Fibroblast of skin of right quadriceps (primary cell): ENCODE measurements around the gene CHRM4.

Experiments used
- DNase-seq: peaks from one replicate; pipeline ENCODE4 v3.0.0-alpha.2; 2013

Gene CHRM4

DNA sequence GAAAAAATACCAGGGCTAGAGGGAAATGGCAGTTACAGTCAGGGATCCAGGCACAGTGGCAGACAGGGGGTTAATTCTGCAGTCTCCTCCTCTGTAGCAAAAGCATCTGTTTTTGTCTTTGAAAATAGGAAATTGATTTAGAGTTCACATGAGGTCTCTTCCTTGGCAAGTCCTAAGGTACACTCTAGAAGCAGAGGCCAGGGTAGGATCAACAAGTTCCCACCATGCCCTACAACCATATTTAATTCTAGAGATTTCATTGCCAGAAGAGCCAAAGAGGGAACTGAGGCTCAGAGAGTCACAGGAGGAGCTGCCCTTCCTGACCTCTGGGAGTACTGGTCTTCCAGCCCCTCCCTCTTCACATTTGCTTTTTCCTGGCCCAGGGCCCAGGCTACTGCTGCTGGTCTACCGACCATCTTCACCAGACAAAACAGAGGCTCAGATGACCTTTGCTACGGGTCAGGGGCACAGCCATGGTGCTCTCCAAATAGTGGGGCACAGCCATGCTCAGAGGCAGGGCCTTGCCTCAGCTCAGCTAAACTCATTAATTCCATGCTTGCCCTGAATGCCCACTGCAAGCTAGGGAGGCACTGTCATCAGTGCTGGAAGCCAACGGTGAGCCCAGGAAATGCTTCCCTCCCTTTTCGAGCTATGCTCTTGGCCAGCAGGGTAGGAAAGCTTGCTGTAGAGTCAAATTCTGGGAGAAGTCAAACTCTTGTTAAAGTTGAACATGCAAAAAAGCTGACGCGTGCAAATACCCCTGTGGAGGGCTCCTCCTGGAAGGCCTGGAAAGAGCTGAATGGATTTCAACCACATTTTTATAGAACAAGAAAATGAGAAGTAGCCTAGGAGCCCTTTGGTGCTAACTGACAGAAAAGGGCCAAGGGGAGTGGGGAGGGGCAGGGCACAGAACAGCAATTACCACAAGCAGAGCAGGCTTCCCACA lies 11.7 kb upstream of the CHRM4 start:
- DNase-seq = no peak

DNA sequence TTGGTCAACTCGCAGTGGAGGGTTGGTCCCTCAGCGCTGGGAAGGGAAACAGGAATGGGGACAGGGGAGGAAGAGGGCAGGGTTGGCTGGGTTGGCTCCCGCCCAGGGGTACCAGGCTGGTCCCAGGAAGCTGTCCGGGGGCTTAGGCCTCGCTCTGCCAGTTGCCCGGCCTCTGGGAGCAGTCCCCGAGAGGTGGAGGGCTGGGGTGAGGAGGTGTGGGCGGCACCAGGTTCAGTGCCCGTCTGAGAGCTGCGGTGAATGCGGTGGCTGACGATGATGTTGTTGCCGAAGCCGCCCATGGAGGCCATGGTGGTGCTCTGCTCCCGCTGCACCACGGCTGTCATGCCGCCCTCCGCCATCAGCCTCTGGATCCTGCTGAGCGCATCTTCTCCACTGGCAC lies 6.0 kb upstream of the CHRM4 start:
- DNase-seq = no peak

DNA sequence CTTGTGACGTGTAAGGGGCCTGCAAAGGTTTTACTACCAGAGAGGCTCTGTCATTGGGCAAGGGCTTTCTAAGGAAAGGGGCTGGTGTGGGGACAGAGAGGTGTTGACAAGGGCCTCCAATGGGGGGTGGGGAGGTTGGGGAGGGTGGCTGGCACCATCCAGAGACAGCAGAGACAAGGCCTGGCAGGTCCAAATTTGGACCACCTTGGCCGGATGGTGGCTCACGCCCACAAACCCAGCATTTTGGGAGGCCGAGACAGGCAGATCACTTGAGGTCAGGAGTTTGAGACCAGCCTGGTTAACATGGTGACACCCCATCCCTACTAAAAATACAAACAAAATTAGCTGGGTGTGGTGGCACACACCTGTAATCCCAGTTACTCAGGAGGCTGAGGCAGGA lies 2.2 kb upstream of the CHRM4 start:
- DNase-seq = no peak

DNA sequence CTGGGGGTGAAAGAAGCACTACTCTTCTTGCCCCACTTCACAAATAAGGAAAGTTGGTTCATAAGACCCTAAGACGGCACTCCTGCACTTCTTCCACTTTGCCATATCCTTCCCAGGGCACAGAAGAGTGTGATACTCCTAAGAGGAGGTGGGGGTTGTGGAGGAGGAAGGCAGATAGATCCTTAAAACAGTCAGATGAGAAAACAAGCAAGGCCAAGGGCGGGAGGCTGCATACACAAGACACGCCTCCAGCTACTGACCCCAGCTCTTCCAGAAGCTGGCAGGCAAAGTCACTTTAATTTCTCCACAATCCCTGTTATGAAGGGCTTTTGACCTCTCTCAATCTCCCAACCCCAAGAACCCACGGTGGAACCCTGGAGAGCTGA lies 1.6 kb upstream of the CHRM4 start:
- no peak for DNase-seq

DNA sequence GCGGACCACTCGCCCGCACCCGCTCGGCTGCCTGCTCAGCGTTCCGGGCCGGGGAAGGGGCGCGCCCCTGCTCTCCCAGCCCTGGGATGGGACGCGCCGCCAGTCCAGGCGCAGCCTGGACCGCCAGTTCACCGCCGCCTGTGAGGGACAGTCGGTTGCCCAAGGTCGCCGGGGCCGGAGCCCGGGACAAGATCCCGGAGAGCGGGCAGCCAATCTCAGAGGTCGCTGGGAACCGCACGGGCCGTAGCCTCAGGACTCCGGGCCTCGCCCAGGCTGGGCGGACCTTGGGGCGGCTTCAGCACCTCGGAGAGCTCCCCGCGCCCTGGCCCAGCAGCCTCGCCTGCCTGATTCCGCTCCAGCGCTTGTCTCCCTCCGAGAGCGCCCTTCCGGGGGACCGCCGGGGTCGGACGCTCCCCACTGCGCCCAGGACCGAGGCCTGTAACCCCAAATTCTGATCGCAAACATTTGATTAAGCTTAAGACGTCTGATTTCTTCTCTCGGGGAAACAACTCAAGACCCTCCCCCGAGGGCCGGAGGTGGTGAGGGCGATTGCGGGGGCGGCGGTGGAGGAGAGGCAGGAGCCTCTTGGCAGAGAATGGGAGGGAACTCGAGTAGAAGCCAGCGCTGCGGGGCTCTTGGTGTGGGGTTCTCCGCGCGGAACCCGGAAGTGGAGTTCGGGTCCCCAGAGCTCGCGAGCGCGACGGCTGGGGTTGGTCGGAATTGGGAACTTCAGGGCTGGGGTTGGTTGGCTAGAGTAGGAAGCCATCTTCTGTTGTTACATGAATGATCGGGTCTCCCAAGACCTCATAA lies 1.1 kb upstream of the CHRM4 start:
- peak; percentile 69 for DNase-seq

DNA sequence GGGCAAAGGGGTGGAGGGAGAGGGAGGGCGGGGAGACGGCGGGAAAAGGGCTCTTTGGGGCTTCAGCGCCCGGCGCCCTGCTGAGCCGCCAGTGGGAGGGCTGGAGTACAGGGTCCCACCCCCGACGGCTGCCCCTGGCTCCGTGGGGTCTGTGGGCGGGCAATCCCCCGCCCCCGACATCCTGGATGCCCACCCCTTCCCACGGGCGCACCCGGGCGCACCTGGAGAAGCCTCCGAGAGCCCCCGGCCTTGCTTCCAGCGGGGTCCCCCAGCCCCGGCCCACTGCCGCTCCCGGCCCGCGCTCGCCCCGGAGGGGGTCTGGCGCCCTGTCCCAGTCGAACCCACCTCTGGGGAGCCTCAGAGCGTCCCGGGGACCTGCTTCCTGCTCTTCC lies 394 bp downstream of the CHRM4 start:
- DNase-seq = no peak

DNA sequence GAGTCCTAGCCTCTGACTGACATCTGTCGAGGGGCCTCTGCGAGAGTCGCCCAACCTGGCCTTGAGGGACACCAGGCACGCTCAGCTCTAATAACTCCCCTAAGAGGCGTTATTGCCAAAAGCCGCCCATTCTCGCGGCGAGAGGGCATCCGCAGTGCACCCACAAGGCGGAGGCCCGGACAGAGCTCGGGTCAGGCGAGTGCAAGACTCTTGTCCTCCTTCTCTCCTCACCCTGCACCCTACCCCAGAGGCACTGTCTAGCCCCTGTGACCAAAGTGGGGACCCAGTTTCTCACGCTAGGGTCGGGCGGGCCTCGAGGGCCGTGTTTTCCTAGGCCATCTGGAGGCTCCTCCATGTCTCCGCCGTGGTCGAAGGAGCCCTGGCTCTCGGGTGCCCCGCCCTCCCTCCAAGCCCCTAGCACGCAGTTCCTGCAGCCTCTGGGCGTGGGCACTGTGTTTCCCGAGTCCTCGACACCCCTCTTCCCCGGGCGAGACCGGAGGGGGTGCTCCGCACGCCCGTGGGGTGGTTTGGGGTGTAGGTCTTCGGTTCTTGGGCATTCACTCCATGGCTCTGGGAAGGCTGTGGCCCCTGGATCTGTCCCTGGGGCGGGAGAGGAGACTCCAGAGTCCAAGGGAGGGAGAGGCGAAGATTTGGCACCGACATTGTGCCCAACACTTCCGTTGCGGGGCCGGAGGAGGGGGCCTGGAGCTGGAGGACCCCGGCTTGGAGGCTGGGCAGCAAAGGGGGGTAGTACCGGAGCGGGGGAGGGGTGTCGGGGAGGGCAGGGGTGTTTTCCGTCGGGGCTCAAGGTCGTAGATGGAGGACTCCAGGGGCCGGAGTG lies 1.0 kb downstream of the CHRM4 start:
- no peak for DNase-seq

DNA sequence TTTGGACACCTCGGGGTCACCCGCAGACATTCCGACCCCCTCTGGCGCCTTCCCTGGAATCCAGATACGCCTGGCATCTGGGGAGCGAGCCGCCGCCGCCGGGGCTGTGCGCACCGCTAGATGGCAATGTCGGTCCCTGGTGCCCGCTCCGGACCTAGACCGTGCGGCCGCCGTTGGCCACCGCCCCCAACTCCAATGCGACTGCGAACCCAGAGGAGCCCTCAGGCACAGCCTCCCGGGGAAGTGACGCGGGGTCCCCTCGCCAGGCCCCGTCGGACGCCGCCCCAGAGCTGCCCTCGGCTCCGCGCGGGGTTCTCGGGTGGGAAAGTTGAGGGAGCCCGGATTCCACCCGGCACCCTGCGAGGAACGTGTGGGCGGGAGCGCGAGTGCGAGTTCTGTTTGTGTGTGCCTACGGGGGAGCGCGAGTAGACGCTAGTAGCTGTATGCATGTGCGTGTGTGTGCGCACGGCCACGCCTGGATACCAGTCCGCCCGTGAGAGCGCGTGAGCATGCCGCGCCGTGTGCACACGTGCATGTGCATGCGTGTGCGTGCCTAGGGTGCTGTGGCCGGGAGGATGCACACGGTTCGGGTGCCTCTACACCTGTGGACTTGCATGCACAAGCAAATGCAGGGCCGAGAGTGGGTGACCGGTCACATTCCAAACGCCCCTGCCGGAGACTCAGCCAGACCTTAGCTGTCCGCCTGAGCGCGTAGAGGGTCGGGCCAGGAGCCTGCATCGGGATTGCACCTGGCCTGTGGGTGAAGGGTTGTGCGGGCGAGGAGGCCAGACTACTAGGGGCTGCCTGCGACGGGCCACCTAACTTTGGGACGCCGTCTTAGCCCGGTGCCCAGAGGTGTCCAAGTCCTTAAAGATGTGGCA lies 1.9 kb downstream of the CHRM4 start:
- DNase-seq = peak; percentile 53

DNA sequence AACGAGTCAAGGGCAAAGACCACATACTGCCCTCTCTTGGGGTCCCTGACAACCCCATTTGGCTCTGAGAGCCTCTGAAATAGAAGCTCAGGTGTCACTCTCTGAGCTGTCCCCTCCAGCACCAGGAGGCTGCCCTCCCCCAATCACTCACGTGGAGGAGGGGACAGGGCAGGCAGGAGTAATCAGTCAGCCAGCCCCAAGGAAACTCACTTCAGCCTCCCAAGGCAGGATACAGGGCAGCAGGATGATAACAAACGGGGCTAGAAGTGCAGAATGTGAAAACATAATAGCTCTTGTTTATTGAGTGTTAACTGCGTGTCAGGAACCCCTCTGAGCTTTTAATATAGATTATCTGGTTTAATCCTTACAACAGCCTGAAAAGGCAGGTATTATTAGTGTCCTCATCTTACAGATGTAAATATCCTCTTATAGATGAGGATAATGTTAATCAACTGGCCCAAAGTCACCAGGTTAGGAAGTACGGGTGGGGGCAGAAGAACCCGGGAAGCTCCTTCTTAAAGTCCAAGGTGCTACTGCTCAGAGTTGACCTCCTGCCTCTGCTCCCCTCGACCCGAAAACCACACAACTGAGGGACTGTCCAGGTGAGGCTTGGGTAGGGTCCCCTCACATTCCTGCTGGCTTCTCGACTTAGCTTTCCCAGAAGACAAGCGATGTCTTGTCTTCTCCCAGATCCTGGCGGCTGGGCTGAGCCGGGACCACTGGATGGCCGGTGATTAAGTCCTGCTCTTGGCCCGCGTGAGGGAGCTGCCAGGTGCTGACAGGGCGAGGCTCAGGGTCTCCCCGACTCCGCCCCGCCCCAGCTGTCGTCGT lies 2.7 kb downstream of the CHRM4 start:
- DNase-seq = no peak

DNA sequence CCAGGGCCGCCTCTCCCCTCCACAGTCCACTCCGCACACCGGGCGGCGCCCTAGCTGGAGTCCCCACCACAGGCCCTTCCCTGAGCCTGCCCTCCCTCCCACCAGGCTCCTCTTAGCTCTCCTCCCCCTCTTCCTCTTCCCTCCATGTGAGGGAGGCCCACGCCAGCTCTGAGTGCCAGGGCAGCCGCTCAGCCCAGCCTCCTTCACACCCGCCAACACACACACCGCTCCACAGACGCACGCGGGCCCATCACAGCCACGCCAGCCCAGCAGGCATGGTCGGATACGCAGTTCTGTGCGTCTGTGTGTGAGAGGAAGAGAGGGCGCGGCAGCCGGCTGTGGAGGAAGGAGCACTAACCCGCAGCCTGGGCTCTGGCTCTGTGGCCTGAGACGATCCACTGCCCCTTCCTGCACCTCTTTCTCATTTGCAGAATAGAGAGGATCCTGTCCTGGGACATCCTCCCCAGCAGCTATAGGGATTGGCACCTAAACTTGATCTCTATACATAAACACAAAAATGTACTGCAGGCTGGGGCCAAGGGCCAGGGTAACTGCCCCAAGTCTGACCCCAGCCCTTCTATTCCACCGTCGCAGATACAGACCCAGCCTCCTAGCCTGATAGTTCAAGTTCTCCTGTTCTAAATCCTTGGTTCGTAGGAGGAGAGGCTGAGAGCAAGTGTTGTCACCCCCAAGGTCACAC lies 3.5 kb downstream of the CHRM4 start:
- no peak for DNase-seq

DNA sequence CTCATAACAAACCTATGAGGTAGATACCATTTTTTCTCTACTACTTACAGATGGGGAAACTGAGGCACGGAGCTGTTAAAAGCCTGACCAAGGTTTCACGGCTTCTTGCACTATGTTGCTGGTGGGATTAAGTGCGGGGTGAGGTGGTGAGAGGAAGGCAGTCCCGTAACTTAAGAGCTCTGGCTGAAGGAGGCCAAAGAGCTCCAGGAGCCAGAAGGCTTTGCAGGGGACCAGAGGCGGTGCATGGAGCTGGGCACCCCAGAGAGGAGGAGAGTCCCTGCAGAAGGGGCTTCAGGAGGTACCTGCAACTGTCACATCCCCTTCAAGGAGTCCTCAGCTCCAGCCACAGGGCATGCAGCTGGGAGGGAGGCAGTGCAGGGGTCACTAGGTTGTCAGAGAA lies 4.1 kb downstream of the CHRM4 start:
- no peak for DNase-seq

DNA sequence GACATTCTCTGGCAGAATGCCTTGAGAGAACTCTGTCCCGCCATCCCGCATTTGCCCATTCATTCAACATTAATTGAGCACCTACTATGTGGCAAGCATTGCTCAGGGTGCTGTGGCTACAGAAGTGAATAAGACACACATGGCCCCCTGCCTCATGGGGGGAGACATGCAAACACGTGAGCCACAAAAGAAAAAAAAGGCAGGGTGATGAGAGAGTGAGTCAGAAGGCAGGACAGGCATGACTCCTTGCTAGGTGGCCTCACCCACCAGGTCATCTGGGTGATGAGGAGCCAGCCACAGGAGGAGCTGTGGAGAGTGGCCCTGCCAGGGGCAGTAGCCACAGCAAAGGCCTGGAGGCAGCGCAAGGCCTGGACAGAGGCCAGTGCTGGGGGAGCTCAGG lies 4.9 kb downstream of the CHRM4 start:
- DNase-seq = no peak

DNA sequence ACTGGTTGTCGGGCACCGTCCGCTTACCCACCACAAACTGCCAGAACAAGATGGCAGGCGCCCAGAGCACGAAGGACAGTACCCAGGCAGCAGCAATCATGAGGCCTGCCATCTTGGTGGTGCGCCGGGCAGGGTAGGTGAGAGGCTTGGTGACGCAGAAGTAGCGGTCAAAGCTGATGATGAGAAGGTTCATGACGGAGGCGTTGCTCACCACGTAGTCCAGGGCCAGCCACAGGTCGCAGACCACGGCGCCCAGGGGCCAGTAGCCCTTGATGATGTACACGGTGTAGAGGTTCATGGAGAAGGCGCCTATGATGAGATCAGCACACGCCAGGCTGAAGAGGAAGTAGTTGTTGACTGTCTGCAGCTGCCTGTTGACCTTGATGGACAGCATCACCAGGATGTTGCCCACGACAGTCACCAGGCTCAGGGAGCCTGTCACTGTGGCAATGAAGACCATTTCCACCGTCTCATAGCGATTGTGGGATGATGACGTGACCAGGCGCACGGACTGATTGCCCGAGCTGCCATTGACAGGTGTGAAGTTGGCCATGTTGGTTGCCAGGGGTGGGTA lies 5.5 kb downstream of the CHRM4 start:
- DNase-seq = no peak

DNA sequence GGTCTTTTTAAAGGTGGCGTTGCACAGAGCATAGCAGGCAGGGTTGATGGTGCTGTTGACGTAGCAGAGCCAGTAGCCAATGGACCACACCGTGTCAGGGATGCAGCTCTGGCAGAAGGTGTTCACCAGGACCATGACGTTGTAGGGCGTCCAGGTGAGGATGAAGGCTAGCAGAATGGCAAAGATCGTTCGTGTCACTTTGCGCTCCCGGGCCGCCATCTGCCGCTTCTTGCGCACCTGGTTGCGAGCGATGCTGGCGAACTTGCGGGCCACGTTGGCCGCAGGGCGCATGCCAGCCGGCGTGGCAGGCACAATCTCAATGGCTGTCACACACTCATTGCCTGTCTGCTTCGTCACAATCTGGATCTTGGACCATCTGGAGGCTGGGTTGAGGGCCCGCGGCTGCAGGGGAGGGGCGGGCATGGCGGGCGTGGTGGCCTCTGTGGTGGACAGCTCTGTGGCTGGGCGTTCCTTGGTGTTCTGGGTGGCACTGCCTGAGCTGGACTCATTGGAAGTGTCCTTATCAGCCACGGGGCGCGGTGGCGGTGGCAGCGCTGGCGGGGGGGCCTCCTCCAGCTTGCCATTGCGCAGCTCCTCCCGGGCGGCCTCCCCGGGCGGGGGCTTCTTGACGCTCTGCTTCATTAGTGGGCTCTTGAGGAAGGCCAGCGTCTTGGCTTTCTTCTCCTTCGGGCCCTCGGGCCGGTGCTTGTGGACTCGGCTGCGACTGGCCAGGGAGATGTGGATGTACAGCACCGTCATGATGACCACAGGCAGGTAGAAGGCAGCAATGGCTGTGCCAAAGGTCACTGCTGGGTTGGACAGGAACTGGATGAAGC lies 6.2 kb downstream of the CHRM4 start:
- no peak for DNase-seq

DNA sequence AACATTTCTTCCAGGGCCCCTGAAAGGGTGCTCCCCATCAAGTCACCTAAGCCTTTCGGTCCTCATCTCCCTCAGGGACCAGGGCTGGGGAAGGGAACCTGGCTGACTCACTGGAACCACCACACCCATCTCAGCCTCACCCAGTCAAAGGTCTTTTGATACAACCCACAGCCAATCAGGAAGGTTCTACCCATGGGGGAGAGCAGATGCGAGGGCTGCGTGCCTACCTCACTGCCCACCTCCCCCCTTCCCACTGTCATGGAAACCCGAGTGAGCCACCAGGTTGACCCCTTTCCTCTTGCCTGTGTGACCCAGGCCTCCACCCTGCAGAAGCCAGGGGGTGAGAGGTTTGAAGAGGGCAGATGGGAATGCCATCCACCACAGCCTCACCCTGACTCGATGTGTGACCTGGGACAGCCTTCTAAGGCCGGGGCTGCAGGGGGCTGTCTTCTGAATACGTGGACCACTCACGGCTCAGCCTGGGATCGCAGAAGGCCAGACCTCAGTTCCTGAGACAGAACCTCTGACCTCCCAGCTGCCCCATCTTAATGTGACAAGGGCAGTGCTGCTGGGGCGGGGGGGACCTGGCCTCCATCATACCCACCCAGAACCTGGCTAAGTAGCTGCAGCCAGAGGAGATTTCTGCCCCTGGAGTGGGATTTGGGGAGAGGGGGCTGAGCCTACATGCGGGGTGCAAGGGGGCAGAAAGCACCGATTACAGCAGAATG lies 7.4 kb downstream of the CHRM4 start:
- no peak for DNase-seq

DNA sequence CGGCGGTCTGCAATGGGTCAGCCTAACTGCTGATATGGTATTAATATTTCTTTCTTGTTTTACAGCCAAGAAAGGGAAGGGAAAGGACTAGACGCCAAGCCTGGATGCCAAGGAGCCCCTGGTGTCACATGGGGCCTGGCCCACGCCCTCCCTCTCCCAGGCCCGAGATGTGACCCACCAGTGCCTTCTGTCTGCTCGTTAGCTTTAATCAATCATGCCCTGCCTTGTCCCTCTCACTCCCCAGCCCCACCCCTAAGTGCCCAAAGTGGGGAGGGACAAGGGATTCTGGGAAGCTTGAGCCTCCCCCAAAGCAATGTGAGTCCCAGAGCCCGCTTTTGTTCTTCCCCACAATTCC lies 8.2 kb downstream of the CHRM4 start:
- DNase-seq = no peak

DNA sequence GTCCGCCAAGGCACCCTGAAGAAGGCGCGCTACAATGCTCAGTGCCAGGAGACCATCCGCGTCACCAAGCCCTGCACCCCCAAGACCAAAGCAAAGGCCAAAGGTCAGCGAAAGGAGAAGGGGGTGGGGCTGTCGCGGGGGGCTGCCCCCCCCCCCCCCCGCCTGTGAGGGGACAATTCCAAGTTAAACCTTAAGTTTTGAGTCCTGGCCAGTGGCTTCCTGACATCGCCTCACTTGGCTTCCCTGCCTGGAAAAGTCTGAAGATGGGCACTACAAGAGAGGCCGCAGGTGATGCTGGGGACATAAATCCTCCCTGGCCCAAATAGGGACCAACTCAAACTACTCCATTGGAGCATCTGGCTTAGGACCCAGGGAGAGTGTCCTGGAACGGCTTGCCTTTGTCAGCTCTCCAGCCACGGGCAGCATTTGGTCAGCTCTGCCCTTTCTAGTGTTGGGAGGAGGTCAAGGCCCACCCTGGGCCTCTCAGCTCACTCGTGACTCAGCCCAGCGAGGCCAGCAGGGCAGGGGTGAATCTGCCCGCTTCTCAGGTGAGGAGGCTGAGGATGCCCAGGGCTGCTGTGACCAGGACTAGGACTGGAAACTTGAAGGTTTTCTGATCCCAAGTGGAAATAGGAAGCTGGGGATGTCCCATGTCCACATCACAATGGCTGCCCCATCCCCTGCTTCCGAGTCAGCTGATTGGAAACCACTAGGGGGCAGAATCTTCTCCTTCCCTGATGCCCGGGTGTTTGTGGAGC lies 8.8 kb downstream of the CHRM4 start:
- peak; percentile 35 for DNase-seq
